Liver (tissue), 3 donors: ENCODE measurements around the gene CALU.

Experiments
- FOXA1 ChIP-seq: IDR thresholded peaks from 2 replicates; pipeline ENCODE4 v1.6.1; 2016; ENCODE audit warnings: antibody characterized with exemption
- GABPA ChIP-seq, 2 donors: IDR thresholded peaks in 1 of 2; conservative IDR thresholded peaks in 1 of 2; 2 replicates each; pipeline ENCODE4 v1.6.1; 2016; ENCODE audit warnings: antibody characterized with exemption in 2 of 2, mild to moderate bottlenecking in 1 of 2, moderate library complexity in 1 of 2
- JUND ChIP-seq, 2 donors: IDR thresholded peaks; 2 replicates each; pipeline ENCODE4 v1.6.1; 2016; ENCODE audit warnings: antibody characterized with exemption in 2 of 2
- RAD21 ChIP-seq, 2 donors: IDR thresholded peaks; 2 replicates each; pipeline ENCODE4 v1.6.1; 2016; ENCODE audit warnings: antibody characterized with exemption in 2 of 2, mild to moderate bottlenecking in 2 of 2
- SP1 ChIP-seq: IDR thresholded peaks from 2 replicates; pipeline ENCODE4 v1.6.1; 2018; ENCODE audit warnings: antibody characterized with exemption, mild to moderate bottlenecking
- TAF1 ChIP-seq: conservative IDR thresholded peaks from 2 replicates; pipeline ENCODE4 v1.6.1; 2016; ENCODE audit warnings: antibody characterized with exemption, mild to moderate bottlenecking
- YY1 ChIP-seq: IDR thresholded peaks from 2 replicates; pipeline ENCODE4 v1.6.1; 2016; ENCODE audit warnings: antibody characterized with exemption, mild to moderate bottlenecking
- TF ChIP-seq, protein P1 (sequence below): IDR thresholded peaks from 2 replicates; pipeline ENCODE4 v1.6.1; 2016; ENCODE audit warnings: antibody characterized with exemption
- TF ChIP-seq, protein P2 (sequence below): fragments of 150-350 bp; IDR thresholded peaks from 2 replicates; pipeline ENCODE4 v1.5.1; 2017; ENCODE audit warnings: improper control_type of control experiment, low read depth, low read length; ENCODE audit not compliant: missing input control
- TF ChIP-seq, protein P3 (sequence below): IDR thresholded peaks from 2 replicates; pipeline ENCODE4 v1.6.1; 2016; ENCODE audit warnings: antibody characterized with exemption, mild to moderate bottlenecking
- donor health status: healthy.
- donor health status: healthy.

DNA sequence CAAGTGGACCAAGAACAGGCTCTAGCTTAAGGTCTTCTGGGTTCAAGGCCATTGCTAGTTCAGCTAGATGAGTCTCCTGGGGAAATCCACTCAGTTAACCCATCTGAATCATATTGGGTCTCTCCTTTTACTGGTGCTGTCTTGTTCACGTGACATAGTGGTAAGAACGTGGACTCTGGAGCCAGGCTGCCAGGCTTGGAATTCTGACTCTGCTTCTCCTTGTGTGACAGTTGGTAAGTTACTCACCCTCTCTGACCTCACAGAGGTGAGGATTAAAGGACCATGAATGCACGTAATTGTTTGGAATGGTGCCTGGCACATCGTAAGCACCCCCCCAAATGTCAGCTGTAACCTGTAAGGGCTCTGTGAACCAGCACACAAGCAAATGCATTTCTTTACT, 9.7 kb upstream of the CALU start:
- TF ChIP-seq FOXA1 (no peak), RAD21 (IDR thresholded peaks at IDR 0.05) (no peak), SP1 (no peak), GABPA (IDR thresholded peaks at IDR 0.05 in 1 of 2, conservative IDR thresholded peaks at IDR 0.05 in 1 of 2) (no peak), JUND (IDR thresholded peaks at IDR 0.05) (no peak), TAF1 (no peak), YY1 (no peak)
- TF ChIP-seq, protein P1, sequence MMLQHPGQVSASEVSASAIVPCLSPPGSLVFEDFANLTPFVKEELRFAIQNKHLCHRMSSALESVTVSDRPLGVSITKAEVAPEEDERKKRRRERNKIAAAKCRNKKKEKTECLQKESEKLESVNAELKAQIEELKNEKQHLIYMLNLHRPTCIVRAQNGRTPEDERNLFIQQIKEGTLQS, result no peak
- TF ChIP-seq, protein P2, sequence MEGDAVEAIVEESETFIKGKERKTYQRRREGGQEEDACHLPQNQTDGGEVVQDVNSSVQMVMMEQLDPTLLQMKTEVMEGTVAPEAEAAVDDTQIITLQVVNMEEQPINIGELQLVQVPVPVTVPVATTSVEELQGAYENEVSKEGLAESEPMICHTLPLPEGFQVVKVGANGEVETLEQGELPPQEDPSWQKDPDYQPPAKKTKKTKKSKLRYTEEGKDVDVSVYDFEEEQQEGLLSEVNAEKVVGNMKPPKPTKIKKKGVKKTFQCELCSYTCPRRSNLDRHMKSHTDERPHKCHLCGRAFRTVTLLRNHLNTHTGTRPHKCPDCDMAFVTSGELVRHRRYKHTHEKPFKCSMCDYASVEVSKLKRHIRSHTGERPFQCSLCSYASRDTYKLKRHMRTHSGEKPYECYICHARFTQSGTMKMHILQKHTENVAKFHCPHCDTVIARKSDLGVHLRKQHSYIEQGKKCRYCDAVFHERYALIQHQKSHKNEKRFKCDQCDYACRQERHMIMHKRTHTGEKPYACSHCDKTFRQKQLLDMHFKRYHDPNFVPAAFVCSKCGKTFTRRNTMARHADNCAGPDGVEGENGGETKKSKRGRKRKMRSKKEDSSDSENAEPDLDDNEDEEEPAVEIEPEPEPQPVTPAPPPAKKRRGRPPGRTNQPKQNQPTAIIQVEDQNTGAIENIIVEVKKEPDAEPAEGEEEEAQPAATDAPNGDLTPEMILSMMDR, result no peak
- TF ChIP-seq, protein P3, sequence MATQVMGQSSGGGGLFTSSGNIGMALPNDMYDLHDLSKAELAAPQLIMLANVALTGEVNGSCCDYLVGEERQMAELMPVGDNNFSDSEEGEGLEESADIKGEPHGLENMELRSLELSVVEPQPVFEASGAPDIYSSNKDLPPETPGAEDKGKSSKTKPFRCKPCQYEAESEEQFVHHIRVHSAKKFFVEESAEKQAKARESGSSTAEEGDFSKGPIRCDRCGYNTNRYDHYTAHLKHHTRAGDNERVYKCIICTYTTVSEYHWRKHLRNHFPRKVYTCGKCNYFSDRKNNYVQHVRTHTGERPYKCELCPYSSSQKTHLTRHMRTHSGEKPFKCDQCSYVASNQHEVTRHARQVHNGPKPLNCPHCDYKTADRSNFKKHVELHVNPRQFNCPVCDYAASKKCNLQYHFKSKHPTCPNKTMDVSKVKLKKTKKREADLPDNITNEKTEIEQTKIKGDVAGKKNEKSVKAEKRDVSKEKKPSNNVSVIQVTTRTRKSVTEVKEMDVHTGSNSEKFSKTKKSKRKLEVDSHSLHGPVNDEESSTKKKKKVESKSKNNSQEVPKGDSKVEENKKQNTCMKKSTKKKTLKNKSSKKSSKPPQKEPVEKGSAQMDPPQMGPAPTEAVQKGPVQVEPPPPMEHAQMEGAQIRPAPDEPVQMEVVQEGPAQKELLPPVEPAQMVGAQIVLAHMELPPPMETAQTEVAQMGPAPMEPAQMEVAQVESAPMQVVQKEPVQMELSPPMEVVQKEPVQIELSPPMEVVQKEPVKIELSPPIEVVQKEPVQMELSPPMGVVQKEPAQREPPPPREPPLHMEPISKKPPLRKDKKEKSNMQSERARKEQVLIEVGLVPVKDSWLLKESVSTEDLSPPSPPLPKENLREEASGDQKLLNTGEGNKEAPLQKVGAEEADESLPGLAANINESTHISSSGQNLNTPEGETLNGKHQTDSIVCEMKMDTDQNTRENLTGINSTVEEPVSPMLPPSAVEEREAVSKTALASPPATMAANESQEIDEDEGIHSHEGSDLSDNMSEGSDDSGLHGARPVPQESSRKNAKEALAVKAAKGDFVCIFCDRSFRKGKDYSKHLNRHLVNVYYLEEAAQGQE, result no peak
